Ectodermal cell (in vitro differentiated cells): ENCODE measurements around the gene SPTBN1. TPM values are rescaled to one million over a fixed set of nuclear protein-coding genes. Genes with fewer than 3 reads are reported as not detected.

ENCODE experiments used
- H3K27ac ChIP-seq: 2 replicates; pipeline ENCODE4 v1.7.0; 2013; ENCODE audit warnings: mild to moderate bottlenecking, low read depth, low read length; ENCODE audit not compliant: insufficient read depth, poor library complexity, severe bottlenecking
- H3K27me3 ChIP-seq: 2 replicates; pipeline ENCODE4 v1.7.0; 2013; ENCODE audit warnings: mild to moderate bottlenecking, low read length; ENCODE audit not compliant: insufficient read depth, control insufficient read depth, poor library complexity, severe bottlenecking
- H3K36me3 ChIP-seq: one replicate; pipeline ENCODE4 v1.7.0; 2013; ENCODE audit warnings: low read length; ENCODE audit not compliant: control insufficient read depth, insufficient read depth
- H3K4me1 ChIP-seq: one replicate; pipeline ENCODE4 v1.7.0; 2013; ENCODE audit warnings: low read length; ENCODE audit not compliant: control insufficient read depth, insufficient read depth
- H3K4me3 ChIP-seq: 2 replicates; pipeline ENCODE4 v1.7.0; 2013; ENCODE audit warnings: low read depth, low read length, control low read depth; ENCODE audit not compliant: insufficient read depth
- H3K9me3 ChIP-seq: 2 replicates; pipeline ENCODE4 v1.7.0; 2013; ENCODE audit warnings: mild to moderate bottlenecking, low read length, moderate library complexity; ENCODE audit not compliant: control insufficient read depth
- WGBS, 2 experiments: methylation state at CpG; one replicate each; pipeline ENCODE4 v1.1.7; 2013; ENCODE audit warnings: missing lambda C conversion rate in 2 of 2; 5-methylcytosine and 5-hydroxymethylcytosine counted together
- polyA plus RNA-seq, 4 experiments: library from polyadenylated mRNA; stranded (reverse); fragments of 50-300 nt; gene quantifications; one replicate each; pipeline ENCODE4 v1.2.3, GENCODE V29; 2013

The SPTBN1 gene
- polyA plus RNA-seq (2013, experiment 1 of 4) = 70.7 TPM
- 76.9 TPM for polyA plus RNA-seq (2013, experiment 2 of 4)
- polyA plus RNA-seq (2013, experiment 3 of 4) = 59.5 TPM
- 64.8 TPM for polyA plus RNA-seq (2013, experiment 4 of 4)

- Histone ChIP-seq H3K9me3 (no peaks in the 10 kb centered on the region), H3K4me1 (peaks cover 4% of the 10 kb centered on the region), H3K27me3 (peaks cover 36% of the 10 kb centered on the region), H3K4me3 (peak within 1 kb of the TSS; percentile 70), H3K27ac (peak within 1 kb of the TSS; percentile 74), H3K36me3 (no peaks in the 10 kb centered on the region)
- WGBS, 2 experiments = 0 to 1% methylated on average over 62 to 64 of the region's 67 CpGs
Observed at GRCh38 chr2:54455563-54456361, at the start of gene SPTBN1. Gene SPTBN1, plus strand, starts transcription at chr2:54456327. Its CDS starts 70,092 bp downstream, at chr2:54526419.

- Histone ChIP-seq H3K9me3 (no peaks in the 10 kb centered on the region), H3K4me1 (no peaks in the 10 kb centered on the region), H3K4me3 (no peak overlapping the region), H3K27ac (no peak overlapping the region), H3K27me3 (no peaks in the 10 kb centered on the region), H3K36me3 (no peaks in the 10 kb centered on the region)
- WGBS, 2 experiments = 90 to 97% methylated on average over 3 of the region's 3 CpGs
Observed at GRCh38 chr2:54407693-54408092, 48.4 kb upstream of the SPTBN1 start.

- no peak overlapping the region for H3K4me3 ChIP-seq
- no peaks in the 10 kb centered on the region for H3K9me3 ChIP-seq
- H3K27ac ChIP-seq = no peak overlapping the region
- H3K27me3 ChIP-seq = no peaks in the 10 kb centered on the region
- H3K36me3 ChIP-seq = no peaks in the 10 kb centered on the region
- WGBS, 2 experiments = 92 to 97% methylated on average over 3 of the region's 3 CpGs
- H3K4me1 ChIP-seq = no peaks in the 10 kb centered on the region
Observed at GRCh38 chr2:54408288-54408687, 47.8 kb upstream of the SPTBN1 start.

GRCh38 chr2:54409752-54410151 lies 46.4 kb upstream of the SPTBN1 start:
- no peaks in the 10 kb centered on the region for H3K27me3 ChIP-seq
- no peak overlapping the region for H3K4me3 ChIP-seq
- no peaks in the 10 kb centered on the region for H3K9me3 ChIP-seq
- H3K4me1 ChIP-seq = no peaks in the 10 kb centered on the region
- WGBS, 2 experiments = 83 to 85% methylated on average over 5 of the region's 5 CpGs
- H3K27ac ChIP-seq = no peak overlapping the region
- no peaks in the 10 kb centered on the region for H3K36me3 ChIP-seq

- Histone ChIP-seq H3K9me3 (no peaks in the 10 kb centered on the region), H3K27me3 (no peaks in the 10 kb centered on the region), H3K27ac (no peak overlapping the region), H3K4me3 (no peak overlapping the region), H3K4me1 (no peaks in the 10 kb centered on the region), H3K36me3 (no peaks in the 10 kb centered on the region)
- WGBS, 2 experiments = 92 to 98% methylated on average over 5 of the region's 5 CpGs
Observed at GRCh38 chr2:54411801-54412354, 44.2 kb upstream of the SPTBN1 start.

- Histone ChIP-seq H3K4me1 (no peaks in the 10 kb centered on the region), H3K4me3 (no peak overlapping the region), H3K9me3 (no peaks in the 10 kb centered on the region), H3K27me3 (no peaks in the 10 kb centered on the region), H3K36me3 (no peaks in the 10 kb centered on the region), H3K27ac (no peak overlapping the region)
- 80% methylated on average over 9 of the region's 9 CpGs for WGBS, 2 experiments
Observed at GRCh38 chr2:54416166-54416813, 39.8 kb upstream of the SPTBN1 start.

- Histone ChIP-seq H3K27ac (no peak overlapping the region), H3K27me3 (no peaks in the 10 kb centered on the region), H3K9me3 (no peaks in the 10 kb centered on the region), H3K4me3 (no peak overlapping the region), H3K4me1 (no peaks in the 10 kb centered on the region), H3K36me3 (no peaks in the 10 kb centered on the region)
- WGBS, 2 experiments = 91 to 100% methylated on average over 1 of the region's 1 CpG
Observed at GRCh38 chr2:54416938-54417337, 39.2 kb upstream of the SPTBN1 start.

- Histone ChIP-seq H3K4me3 (no peak overlapping the region), H3K4me1 (no peaks in the 10 kb centered on the region), H3K36me3 (no peaks in the 10 kb centered on the region), H3K9me3 (no peaks in the 10 kb centered on the region), H3K27me3 (no peaks in the 10 kb centered on the region), H3K27ac (no peak overlapping the region)
- WGBS, 2 experiments = 59 to 75% methylated on average over 2 of the region's 2 CpGs
Observed at GRCh38 chr2:54417577-54417976, 38.5 kb upstream of the SPTBN1 start.

GRCh38 chr2:54419388-54419787 lies 36.7 kb upstream of the SPTBN1 start:
- H3K4me3 ChIP-seq = no peak overlapping the region
- 90 to 96% methylated on average over 3 to 4 of the region's 4 CpGs for WGBS, 2 experiments
- H3K4me1 ChIP-seq = no peaks in the 10 kb centered on the region
- no peaks in the 10 kb centered on the region for H3K9me3 ChIP-seq
- H3K36me3 ChIP-seq = no peaks in the 10 kb centered on the region
- no peaks in the 10 kb centered on the region for H3K27me3 ChIP-seq
- no peak overlapping the region for H3K27ac ChIP-seq

GRCh38 chr2:54419855-54420523 lies 36.1 kb upstream of the SPTBN1 start:
- no peaks in the 10 kb centered on the region for H3K9me3 ChIP-seq
- no peak overlapping the region for H3K27ac ChIP-seq
- WGBS, 2 experiments = 94 to 95% methylated on average over 9 of the region's 9 CpGs
- H3K27me3 ChIP-seq = no peaks in the 10 kb centered on the region
- no peak overlapping the region for H3K4me3 ChIP-seq
- H3K4me1 ChIP-seq = no peaks in the 10 kb centered on the region
- no peaks in the 10 kb centered on the region for H3K36me3 ChIP-seq
